ENCODE data around the gene XPO4.

The XPO4 gene

DNA sequence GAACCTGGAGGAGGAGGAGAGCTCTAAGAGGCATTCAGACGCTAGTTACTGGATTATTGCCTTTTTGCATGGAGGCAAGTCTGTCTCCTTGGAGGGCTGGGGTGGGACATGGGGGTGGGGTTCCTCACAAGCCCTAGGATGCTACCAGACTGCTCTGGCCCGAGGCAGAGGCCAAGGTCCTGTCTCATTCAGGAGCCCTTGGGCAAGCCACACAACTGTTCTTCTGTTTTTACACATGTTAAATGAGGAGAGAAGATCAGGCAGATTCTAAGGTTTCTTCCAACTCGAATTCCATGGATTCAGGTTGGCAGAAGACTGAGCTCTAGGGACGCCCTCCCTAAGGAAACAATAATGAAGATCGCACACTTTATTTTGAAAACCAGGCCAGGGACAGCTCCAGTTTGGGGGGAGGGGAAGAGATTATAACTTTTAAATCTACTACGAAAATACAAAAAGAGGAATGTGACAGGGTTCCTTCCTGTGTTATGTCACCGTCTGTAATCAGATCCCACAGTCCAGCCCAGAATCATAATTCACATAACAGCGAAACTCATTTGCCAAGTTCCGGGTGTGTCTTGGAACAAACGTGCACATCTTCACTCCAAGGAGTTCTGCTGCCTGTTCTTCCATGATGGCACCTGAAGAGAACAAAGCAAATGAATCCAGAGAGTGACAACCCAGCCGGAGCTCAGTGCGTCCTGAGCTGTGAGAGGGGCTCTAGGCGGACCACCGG is 173.8 kb downstream of the XPO4 start:
- DNase-seq (ENCODE audit: low spot score), result no peak

DNA sequence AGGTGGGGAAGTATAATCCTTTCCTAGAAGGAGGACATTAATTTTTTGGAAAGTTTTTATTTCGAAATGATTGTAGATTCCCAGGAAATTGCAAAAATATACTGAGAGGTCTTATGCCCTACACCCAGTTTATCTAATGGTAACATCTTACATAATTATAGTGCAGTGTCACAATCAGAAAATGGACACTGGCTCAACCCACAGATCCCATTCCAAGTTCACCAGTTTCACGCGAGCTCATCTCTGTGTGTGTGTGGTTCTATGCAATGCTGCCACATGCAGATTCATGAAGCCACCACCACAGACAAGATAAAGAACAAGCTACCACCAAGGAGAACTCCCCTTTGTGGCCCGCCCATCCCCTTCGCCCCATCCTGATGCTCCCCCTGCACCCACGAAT is 174.7 kb downstream of the XPO4 start:
- DNase-seq (ENCODE audit: low spot score), result no peak
